DMS114 treated with DMSO at 0.1 percent for 48 hours (cell line): ENCODE results near the gene SLC29A1.

Experiments used
- DNase-seq: peaks from one replicate; lab custom pipeline; 2025; ENCODE audit not compliant: unreplicated experiment; lab: John Stamatoyannopoulos, UW

Gene SLC29A1

DNA sequence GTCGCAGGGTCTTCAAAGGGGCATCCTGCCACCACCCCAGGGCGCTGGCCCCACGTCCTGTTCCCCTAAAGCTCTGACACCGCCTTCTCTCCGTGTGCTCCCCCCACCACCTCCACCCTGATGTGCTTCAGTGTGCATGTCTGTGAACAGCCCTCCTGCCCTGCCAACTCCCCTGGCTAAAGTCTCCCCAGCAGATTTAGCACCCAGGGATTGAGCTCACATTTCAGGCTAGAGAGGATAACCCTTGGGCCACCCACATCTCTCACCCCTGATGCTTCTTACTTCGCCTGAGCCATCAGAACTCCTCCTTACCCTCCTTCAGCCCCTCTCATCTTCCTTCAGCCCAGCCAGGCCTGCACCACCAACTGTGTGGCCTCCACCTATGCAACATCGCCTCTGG is 54.4 kb downstream of the SLC29A1 start:
- no peak for DNase-seq

DNA sequence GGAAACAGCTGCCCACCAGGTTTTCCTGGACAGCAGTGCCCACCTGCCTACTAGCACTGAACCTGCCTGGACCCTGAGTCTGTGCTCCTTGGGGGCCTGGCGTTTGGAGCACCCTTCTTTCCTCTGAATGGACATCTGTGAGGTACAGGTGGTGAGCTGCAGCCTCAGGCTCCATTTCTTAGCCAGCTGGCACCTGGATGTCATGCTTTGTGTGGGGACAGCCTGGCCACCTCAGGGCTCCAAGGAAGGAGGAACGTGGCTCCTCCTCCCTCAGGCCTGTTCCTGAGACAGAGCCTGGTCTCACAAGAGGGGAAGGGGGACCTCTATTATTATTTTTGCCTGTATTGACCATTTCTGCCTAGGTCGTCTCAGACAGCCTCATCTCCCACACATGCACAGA is 54.9 kb downstream of the SLC29A1 start:
- no peak for DNase-seq

DNA sequence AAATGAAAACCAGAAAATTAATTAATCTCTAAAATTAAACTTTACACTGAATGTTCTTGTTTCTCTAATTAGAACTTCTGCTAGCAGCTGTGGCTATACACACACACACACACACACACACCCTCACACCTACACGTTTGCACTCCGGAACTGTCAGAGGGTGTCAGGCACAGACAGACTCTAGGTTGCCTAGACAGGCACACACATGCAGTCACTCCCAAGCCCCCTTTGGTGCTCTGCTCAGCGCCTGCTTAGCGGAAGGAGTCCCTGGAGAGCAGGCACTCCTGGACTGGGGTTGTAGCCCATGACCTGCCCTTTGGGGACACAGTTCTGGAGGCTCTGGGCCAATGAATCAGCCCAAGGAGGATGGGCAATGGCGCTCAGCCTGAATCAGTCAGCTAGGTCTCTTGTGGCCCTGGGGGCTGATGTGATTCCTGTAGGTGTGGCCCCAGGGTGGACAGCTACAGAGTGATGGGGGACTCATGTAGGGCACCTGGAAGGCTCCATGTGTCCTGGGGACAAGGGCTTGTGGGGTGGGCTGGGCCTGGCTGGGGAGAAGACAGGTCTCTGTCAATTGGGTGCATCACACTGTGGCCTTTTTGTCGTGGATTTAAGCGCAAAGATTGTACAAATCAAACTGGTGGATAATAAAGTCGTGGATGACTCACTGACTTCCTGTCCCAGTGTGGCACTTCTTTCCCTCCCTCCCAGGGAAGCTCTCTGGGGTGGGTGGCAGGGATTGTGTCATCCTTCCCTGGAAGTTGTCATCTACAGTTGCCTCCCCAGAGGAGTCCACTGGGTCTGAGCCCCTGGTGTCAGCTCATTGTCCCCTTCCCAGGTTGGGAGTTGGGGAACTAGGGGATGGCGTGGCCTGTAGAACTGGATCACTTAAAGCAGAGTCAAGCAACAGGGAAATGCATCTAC is 55.6 kb downstream of the SLC29A1 start:
- DNase-seq, result no peak
